GM12801 (cell line): Measurements from ENCODE around the gene NPB.

Experiments
- CTCF ChIP-seq: IDR thresholded peaks from one replicate; pipeline ENCODE4 v1.5.1; 2011; ENCODE audit warnings: control low read depth; ENCODE audit not compliant: insufficient read length; ENCODE audit errors: extremely low read depth

NPB gene

GRCh38 chr17:81942167-81942553 is 40.1 kb downstream of the NPB start:
- TF ChIP-seq CTCF, result no peak

DNA sequence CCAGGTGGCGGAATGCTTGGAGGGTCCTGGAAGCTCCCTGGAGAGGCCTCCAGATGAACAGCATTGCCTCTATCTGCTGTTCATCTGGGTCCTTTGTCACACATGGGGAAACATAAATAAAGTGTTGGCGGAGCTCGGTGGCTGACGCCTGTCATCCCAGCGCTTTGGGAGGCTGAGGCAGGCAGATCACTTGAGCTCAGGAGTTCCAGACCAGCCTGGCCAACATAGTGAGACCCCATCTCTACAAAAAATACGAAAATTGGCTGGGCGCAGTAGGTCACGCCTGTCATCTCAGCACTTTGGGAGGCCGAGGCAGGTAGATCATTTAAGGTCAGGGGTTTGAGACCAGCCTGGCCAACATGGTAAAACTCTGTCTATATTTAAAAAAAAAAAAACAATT is 42.8 kb downstream of the NPB start:
- no peak for TF ChIP-seq CTCF

DNA sequence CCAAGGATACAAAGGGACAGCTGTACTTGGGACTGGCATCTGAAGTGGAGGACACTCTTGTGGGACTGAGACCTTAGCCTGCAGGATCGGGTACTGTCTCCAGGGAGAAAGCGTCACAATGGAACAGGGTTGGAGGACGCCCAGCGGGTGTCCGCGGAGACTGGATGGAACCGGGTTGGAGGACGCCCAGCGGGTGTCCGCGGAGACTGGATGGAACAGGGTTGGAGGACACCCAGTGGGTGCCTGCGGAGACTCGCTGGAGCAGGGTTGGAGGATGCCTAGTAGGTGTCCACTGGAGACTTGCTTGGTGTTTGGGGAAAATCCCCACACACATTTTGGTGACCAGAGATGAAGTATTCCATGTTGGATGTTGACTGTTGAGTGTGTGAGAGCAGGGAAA is 45.2 kb downstream of the NPB start, which contains the start of gene MYADML2:
TSS of gene MYADML2 (minus strand) at position 45 of the 400 bp plus-strand sequence. CDS start 5,492 bp downstream, outside the sequence.
- no peak for TF ChIP-seq CTCF

GRCh38 chr17:81948635-81949378 is 46.8 kb downstream of the NPB start:
- no peak for TF ChIP-seq CTCF

- no peak for TF ChIP-seq CTCF
Measured at GRCh38 chr17:81950501-81950900, 48.5 kb downstream of the NPB start.

DNA sequence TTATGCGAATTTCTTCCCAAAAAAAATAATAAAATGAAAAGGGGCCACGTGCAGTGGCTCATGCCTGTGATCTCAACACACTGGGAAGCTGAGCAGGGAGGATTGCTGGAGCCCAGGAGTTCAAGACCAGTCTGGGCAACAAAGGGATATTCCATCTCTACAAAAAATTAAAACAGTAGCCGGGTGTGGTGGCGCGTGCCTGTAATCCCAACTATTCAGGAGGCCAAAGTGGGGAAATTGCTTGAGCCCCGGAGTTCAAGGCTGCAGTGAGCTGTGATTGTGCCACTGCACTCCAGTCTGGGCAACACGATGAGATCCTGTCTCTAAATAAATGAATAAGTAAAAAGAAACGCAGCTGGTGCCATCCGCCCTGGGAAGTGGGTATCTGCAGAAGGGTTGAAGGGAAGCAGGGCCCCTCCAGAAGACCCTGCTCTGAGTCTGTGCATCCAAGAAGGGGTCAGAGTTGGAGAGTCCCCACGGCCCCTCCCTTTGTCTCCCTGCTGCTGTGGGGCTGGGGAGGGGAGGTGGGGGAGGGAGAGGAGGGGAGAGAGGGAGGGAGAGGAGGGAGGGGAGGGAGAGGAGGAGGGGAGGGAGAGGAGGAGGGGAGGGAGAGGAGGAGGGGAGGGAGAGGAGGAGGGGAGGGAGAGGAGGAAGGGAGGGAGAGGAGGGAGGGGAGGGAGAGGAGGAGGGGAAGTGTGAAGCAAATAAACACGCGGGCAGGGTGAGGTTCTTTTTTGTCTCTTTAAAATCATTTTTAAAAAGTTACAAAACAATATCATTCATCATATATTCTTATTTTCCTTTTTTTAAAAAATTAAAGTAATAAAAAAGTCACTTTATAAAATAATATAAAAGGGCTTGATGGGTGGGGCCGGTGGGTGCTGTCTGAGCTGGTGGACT is 50.0 kb downstream of the NPB start:
- TF ChIP-seq CTCF, result no peak
